NCI-H1930 (cell line): ENCODE measurements around the gene SLC7A6OS.

Source experiments
- DNase-seq, 2 experiments: peaks; one replicate each; lab custom pipeline; 2025; lab: John Stamatoyannopoulos, UW

SLC7A6OS gene

DNA sequence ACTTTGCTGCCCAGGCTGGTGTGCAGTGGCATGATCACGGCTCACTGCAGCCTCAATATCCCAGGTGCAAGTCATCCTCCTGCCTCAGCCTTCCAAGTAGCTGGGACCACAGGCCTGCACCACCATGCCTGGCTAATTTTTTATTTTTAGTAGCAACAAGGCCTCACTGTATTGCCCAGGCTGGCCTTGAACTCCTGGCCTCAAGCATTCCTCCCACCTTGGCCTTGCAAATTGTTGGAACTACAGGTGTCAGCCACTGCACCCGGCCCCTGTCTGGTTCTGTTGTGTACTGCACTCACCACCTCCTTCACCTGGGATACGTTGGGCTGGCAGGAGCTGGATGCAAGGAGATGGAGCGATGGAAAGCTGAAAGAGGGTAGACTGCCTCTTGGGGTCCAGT is 57.0 kb downstream of the SLC7A6OS start:
- DNase-seq = no peak

DNA sequence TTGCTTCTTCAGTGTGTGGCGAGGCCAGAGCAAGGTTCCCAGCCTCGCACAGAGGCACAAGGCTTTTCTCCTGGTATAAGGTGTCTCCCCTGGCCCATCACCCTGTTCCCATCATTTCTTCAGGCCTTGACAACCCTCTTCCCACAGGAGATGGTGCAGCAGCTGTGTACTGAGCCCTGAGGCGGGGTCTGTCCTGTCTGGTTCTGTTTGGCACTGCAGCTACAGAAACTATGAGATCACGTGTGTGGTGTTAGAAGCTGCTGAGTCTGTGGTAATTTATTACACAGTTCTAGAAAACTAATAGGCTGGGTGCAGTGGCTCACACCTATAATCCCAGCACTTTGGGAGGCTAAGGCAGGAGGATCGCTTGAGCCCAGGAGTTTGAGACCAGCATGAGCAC is 58.4 kb downstream of the SLC7A6OS start:
- no peak for DNase-seq

DNA sequence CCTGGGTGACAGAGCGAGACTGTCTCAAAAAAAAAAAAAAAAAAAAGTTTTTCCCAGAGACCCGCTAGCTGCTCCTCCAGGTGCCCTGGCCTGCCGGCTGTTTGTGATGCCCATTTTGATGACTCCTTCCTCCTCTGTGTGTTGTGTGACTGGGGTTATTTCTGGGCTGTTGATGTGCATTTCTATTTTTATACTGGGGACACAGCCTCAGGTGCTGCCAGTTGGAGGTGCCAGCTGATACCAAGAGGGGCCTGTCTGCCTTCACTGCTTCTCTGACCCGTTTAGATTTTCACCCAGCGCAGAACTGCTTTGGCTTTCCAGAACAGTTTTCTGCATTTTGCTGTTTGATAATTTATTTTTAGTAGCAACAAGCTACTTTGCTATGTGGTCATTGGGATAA is 58.9 kb downstream of the SLC7A6OS start:
- DNase-seq = no peak

DNA sequence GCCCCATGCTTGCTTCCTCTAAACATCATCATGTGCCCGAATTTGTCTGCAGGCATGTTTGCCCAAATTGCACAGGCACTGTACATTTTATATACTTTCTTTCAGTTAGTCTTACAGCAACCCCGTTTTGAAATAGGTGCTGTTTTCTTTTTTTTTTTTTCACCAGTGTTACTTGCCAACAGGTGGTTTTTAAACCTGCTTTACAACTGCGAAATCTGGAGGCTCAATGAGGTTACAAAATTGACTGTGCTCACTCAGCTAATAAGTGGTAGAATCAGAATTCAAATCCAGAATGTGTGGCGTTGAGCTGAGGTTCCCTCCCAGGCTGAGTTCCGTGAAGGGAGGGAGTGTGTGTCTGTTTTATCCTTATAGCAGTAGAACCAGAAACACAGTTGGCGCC is 59.8 kb downstream of the SLC7A6OS start:
- no peak for DNase-seq

DNA sequence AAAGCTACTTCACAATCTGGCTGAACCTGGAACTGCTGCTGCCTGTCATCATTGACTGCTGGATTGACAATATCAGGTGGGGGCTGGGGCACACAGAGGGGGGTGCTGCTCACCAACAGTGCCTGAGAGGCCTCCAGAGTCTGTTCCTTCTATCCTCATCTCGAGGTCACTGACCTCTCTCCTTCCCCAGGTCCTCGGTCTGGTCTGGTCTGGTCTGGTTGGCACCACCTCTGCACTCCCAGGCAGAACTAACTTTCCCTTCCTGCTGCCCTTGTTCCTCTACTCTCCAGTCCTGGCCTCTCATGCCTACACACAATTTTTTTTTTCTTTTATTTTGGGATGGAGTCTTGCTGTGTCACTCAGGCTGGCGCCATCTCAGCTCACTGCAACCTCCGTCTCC is 61.4 kb downstream of the SLC7A6OS start:
- DNase-seq = no peak
